Body of pancreas (tissue), 4 donors: ENCODE data around the gene PBRM1. TPM values are rescaled to one million over a fixed set of nuclear protein-coding genes. Genes with fewer than 3 reads are reported as not detected.

Experiments
- ATAC-seq: fragments of 150-250 bp; one replicate; pipeline ENCODE4 v1.9.1; 2016
- DNase-seq, 4 donors: peaks; one replicate each; pipeline ENCODE4 v3.0.0-alpha.2; 2019
- H3K27ac ChIP-seq, 4 donors: fragments of 200-600 bp; sonication (generic); 1 replicate in 3 of 4; 2 replicates in 1 of 4; pipeline versions ENCODE4 v1.5.1 to v1.6.1; 2016 to 2019; ENCODE audit warnings: mild to moderate bottlenecking in 1 of 4, mixed read lengths in 1 of 4, moderate library complexity in 1 of 4
- H3K27me3 ChIP-seq, 2 donors: fragments of 200-600 bp; sonication (generic); one replicate each; pipeline ENCODE4 v1.6.0; 2016; ENCODE audit warnings: mild to moderate bottlenecking in 1 of 2
- H3K36me3 ChIP-seq, 2 donors: fragments of 200-600 bp; sonication (generic); replicated peaks in 1 of 2; 2 replicates each; pipeline ENCODE4 v1.5.1; 2016; ENCODE audit warnings: low read depth in 2 of 2; ENCODE audit not compliant: insufficient read depth in 1 of 2
- H3K4me1 ChIP-seq: fragments of 200-600 bp; sonication (generic); one replicate; pipeline ENCODE4 v1.6.0; 2016
- H3K4me3 ChIP-seq, 2 donors: fragments of 200-600 bp; sonication (generic); 1 replicate in 1 of 2; 2 replicates in 1 of 2; pipeline ENCODE4 v1.5.1; 2016 to 2019
- H3K9me3 ChIP-seq, 3 donors: fragments of 200-600 bp; sonication (generic); 1 replicate in 2 of 3; 2 replicates in 1 of 3; pipeline ENCODE4 v1.5.1; 2016
- POLR2A ChIP-seq, 3 donors: fragments of 450-650 bp; IDR thresholded peaks; one replicate each; pipeline ENCODE4 v1.6.1; 2016; ENCODE audit warnings: antibody characterized with exemption in 3 of 3, mild to moderate bottlenecking in 2 of 3
- WGBS, 2 donors: methylation state at CpG; one replicate each; pipeline ENCODE4 v1.1.5; 2017; 5-methylcytosine and 5-hydroxymethylcytosine counted together
- intact Hi-C: fragments of 100-400 bp; cut with DNase I; formaldehyde crosslinking; loops from one replicate; pipeline ENCODE4 v1.15.1; 2023
- total RNA-seq, 2 donors: library from RNA; depleted of rRNA; stranded (reverse); fragments of >200 nt; gene quantifications; one replicate each; pipeline ENCODE4 v1.1.0, GENCODE V29; 2016
- TF ChIP-seq, protein P1 (sequence below), 7 experiments: fragments of 450-650 bp in 4 of 7; fragments of 200-600 bp in 3 of 7; sonication (generic) in 3 of 7; IDR thresholded peaks; one replicate each; pipeline ENCODE4 v1.5.1; 2016 to 2019; ENCODE audit warnings: antibody characterized with exemption in 7 of 7

PBRM1 gene
- total RNA-seq, 2 donors from 2014 or later, result 62.3 to 72.8 TPM

DNA sequence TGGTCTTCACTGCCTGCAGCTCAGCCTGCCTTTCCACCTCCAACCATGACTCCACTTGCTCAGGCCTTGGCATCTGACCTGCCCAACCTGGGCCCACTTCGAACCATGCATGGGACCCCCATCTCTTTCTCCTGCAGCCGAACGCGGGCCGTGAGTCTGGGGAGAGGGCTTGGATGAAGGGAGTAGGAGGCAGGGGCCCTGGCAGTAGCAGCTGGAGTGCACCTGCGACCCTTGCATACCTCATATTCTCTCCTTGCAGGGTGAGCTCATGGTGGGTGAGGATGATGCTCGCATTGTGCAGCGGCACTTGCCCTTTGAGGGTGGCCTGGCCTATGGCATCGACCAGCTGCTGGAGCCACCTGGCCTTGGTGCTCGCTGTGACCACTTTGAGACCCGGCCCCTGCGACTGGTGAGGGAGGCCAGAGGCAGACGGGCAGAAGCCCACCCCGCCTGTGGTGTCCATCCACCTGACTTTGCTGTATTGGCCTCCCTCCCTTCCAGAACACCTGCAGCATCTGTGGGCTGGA is 165.5 kb downstream of the PBRM1 start:
- TF ChIP-seq, protein P1, sequence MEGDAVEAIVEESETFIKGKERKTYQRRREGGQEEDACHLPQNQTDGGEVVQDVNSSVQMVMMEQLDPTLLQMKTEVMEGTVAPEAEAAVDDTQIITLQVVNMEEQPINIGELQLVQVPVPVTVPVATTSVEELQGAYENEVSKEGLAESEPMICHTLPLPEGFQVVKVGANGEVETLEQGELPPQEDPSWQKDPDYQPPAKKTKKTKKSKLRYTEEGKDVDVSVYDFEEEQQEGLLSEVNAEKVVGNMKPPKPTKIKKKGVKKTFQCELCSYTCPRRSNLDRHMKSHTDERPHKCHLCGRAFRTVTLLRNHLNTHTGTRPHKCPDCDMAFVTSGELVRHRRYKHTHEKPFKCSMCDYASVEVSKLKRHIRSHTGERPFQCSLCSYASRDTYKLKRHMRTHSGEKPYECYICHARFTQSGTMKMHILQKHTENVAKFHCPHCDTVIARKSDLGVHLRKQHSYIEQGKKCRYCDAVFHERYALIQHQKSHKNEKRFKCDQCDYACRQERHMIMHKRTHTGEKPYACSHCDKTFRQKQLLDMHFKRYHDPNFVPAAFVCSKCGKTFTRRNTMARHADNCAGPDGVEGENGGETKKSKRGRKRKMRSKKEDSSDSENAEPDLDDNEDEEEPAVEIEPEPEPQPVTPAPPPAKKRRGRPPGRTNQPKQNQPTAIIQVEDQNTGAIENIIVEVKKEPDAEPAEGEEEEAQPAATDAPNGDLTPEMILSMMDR (IDR thresholded peaks at IDR 0.05), result no peak
- no peak for TF ChIP-seq POLR2A (IDR thresholded peaks at IDR 0.05)
- Histone ChIP-seq H3K27me3 (no peaks in the 10 kb centered on the region), H3K9me3 (no peaks in the 10 kb centered on the region), H3K27ac (no peak overlapping the region), H3K4me1 (peaks cover 2% of the 10 kb centered on the region), H3K36me3 (no peaks in the 10 kb centered on the region), H3K4me3 (no peak overlapping the region)
- 86 to 90% methylated on average over 5 to 14 of the region's 14 CpGs for WGBS, 2 donors
- ATAC-seq, result no peak
- intact Hi-C loops, result no loop called here
- no peak for DNase-seq

DNA sequence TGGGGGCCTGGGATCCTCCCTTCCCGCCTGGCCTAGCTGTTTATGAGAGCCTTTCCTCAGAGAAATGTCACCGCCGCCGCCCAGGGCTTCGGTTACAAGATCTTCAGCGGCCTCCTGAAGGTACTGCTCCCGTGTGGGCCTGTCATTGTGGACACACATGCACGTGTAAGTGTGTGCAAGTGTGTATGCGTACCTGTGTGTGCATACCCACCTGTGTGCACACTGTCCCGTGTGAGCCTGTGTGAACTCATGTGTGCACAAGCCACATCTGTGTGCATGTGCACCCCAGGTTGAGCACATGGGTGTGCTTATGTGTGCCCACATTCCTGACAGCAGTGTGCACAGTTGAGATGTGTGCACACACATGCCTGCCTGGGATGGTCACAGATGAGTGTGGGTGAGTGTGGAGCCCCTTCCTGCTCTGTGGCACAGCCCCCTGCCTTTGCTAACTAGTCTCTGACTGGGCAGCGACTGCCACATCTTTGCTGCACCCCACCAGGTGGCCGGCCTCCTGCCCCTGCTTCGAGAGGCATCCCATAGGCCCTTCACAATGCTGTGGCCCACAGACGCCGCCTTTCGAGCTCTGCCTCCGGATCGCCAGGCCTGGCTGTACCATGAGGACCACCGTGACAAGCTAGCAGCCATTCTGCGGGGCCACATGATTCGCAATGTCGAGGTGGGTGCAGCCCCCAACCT is 166.1 kb downstream of the PBRM1 start:
- H3K4me3 ChIP-seq, result no peak overlapping the region
- 89 to 93% methylated on average over 6 to 21 of the region's 22 CpGs for WGBS, 2 donors
- no peak for DNase-seq
- TF ChIP-seq POLR2A (IDR thresholded peaks at IDR 0.05), result no peak
- TF ChIP-seq, protein P1 (IDR thresholded peaks at IDR 0.05), result no peak
- intact Hi-C loops, result no loop called here
- no peaks in the 10 kb centered on the region for H3K36me3 ChIP-seq
- H3K4me1 ChIP-seq, result no peaks in the 10 kb centered on the region
- no peak for ATAC-seq
- H3K27ac ChIP-seq, result no peak overlapping the region
- no peaks in the 10 kb centered on the region for H3K27me3 ChIP-seq
- H3K9me3 ChIP-seq, result no peaks in the 10 kb centered on the region

DNA sequence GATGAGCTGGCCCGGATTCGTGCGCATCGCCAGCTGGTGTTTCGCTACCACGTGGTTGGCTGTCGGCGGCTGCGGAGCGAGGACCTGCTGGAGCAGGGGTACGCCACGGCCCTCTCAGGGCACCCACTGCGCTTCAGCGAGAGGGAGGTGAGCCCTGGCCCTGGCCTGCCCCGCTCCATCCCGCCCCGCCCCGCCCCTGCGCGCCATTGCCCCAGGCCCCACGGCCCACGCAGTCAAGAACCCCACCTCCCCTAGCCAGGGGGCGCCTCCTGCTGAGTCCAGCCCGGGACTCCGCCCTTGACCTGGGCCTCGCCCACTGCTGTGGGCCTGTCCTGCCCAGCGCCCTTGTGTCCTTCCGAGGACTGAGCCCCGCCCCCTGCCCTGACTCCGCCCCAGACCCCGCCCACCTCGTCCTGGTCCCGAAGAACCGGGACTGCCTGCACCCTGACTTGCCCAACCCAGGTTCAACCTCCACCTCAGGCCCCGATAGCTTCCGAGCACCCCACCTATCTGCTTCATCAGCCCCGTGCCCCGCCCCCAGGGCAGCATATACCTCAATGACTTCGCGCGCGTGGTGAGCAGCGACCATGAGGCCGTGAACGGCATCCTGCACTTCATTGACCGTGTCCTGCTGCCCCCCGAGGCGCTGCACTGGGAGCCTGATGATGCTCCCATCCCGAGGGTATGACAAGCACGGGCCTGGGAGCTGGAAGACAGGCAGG is 166.8 kb downstream of the PBRM1 start:
- Histone ChIP-seq H3K4me3 (no peak overlapping the region), H3K36me3 (no peaks in the 10 kb centered on the region), H3K4me1 (no peaks in the 10 kb centered on the region), H3K9me3 (no peaks in the 10 kb centered on the region), H3K27ac (no peak overlapping the region), H3K27me3 (no peaks in the 10 kb centered on the region)
- WGBS, 2 donors, result 59 to 81% methylated on average over 15 to 36 of the region's 50 CpGs
- no peak for DNase-seq
- intact Hi-C loops, result no loop called here
- ATAC-seq, result no peak
- TF ChIP-seq, protein P1 (IDR thresholded peaks at IDR 0.05), result no peak
- no peak for TF ChIP-seq POLR2A (IDR thresholded peaks at IDR 0.05)

DNA sequence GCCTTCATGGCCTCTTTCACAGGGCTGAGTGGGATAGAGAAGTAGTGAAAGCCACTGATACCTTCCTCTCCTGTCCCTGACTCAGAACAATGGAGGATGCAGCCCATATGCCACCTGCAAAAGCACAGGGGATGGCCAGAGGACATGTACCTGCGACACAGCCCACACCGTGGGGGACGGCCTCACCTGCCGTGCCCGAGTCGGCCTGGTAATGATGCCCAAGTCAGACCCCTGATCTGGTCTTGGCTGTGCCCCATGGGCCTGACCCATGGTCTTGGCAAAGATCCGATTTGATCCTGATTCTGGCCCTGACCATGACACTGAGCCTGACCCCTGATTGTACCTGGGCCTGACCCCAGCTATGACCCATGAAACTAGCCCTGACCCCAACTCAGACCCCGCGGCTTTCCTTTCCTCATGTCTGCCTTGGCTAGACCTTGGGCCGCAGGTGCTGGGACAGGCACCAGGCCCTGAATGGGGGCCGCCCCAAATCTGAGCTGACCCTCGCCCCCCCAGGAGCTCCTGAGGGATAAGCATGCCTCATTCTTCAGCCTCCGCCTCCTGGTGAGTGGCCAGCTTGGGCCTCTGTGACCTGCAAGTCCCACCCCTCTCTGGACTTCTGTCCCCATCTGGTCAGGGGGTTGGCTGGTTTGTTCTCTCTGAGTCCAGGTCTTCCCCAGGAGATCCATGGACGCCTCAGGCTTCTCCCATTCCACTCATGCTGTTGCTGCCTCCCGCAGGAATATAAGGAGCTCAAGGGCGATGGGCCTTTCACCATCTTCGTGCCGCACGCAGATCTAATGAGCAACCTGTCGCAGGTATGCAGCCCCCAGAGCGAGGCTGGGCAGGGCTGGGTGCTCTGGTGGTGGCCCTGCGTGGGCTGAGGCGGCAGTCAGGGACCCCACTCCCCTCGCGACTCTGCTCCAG is 167.7 kb downstream of the PBRM1 start:
- Histone ChIP-seq H3K9me3 (no peaks in the 10 kb centered on the region), H3K27ac (no peak overlapping the region), H3K27me3 (no peaks in the 10 kb centered on the region), H3K4me3 (no peak overlapping the region), H3K4me1 (no peaks in the 10 kb centered on the region), H3K36me3 (no peaks in the 10 kb centered on the region)
- TF ChIP-seq POLR2A (IDR thresholded peaks at IDR 0.05), result no peak
- TF ChIP-seq, protein P1 (IDR thresholded peaks at IDR 0.05), result no peak
- WGBS, 2 donors, result 91 to 92% methylated on average over 13 to 21 of the region's 25 CpGs
- intact Hi-C loops, result no loop called here
- DNase-seq (no peak), ATAC-seq (no peak)
